22Rv1 (cell line): ENCODE results near the gene PIK3R5.

Experiments used
- H3K27ac ChIP-seq: fragments of 450-650 bp; 2 replicates; pipeline ENCODE4 v1.5.1; 2017
- CTCF ChIP-seq: fragments of 450-650 bp; IDR thresholded peaks from 2 replicates; pipeline ENCODE4 v1.5.1; 2017; ENCODE audit warnings: mild to moderate bottlenecking
- ZFX ChIP-seq: fragments of 450-650 bp; IDR thresholded peaks from 2 replicates; pipeline ENCODE4 v1.6.1; 2017; ENCODE audit warnings: antibody characterized with exemption, borderline replicate concordance

Gene PIK3R5

GRCh38 chr17:8869114-8869815 lies 96.2 kb downstream of the PIK3R5 start:
- TF ChIP-seq CTCF = no peak
- TF ChIP-seq ZFX = no peak
- H3K27ac ChIP-seq = no peak overlapping the region

GRCh38 chr17:8868529-8868951 lies 97.0 kb downstream of the PIK3R5 start:
- TF ChIP-seq CTCF (no peak), ZFX (no peak)
- H3K27ac ChIP-seq = no peak overlapping the region

GRCh38 chr17:8868092-8868491 lies 97.4 kb downstream of the PIK3R5 start:
- TF ChIP-seq ZFX (no peak), CTCF (no peak)

GRCh38 chr17:8867361-8867981 lies 98.0 kb downstream of the PIK3R5 start, which contains the start of gene PIK3R6:
Gene PIK3R6, minus strand, starts transcription at chr17:8867674. Its CDS starts 17,880 bp downstream, at chr17:8849794.
- no peak within 1 kb of the TSS for H3K27ac ChIP-seq
- TF ChIP-seq CTCF (no peak), ZFX (no peak)

More at GRCh38 chr17:8868092-8868491, 97.4 kb downstream of the PIK3R5 start:
- H3K27ac ChIP-seq = no peak overlapping the region

GRCh38 chr17:8865811-8866210 lies 99.7 kb downstream of the PIK3R5 start:
- H3K27ac ChIP-seq = no peak overlapping the region
- no peak for TF ChIP-seq ZFX
- TF ChIP-seq CTCF = no peak

- TF ChIP-seq CTCF (no peak), ZFX (no peak)
- H3K27ac ChIP-seq = no peak overlapping the region
These were observed 100.1 kb downstream of the PIK3R5 start for GRCh38 chr17:8865385-8865784.

- TF ChIP-seq CTCF (no peak), ZFX (no peak)
These were observed 103.1 kb downstream of the PIK3R5 start for GRCh38 chr17:8862213-8863056.

More at GRCh38 chr17:8862213-8863056, 103.1 kb downstream of the PIK3R5 start:
- H3K27ac ChIP-seq = no peak overlapping the region
